ENCODE results near the gene ARHGAP15. TPM values are rescaled to one million over a fixed set of nuclear protein-coding genes. Genes with fewer than 3 reads are reported as not detected.

ARHGAP15 gene
- total RNA-seq, 2 experiments from 2014 or later, result 72.1 to 98.4 TPM

- Histone ChIP-seq H3K4me2 (ENCODE audit: low read length) (peak overlapping the region; percentile 53), H3K4me3 (ENCODE audit: low read depth, low read length, poor library complexity, severe bottlenecking) (no peak overlapping the region), H3K36me3 (ENCODE audit: insufficient read depth, low read length) (no peaks in the 10 kb centered on the region), H3K9me3 (ENCODE audit: low read length) (no peaks in the 10 kb centered on the region), H4K20me1 (ENCODE audit: insufficient read depth, low read length) (no peaks in the 10 kb centered on the region), H3K9me2 (ENCODE audit: insufficient read depth, low read length) (no peaks in the 10 kb centered on the region), H2AFZ (ENCODE audit: low read length) (peak overlapping the region; percentile 74; the same call in 1 of the 2 replicates), H3K27ac (ENCODE audit: low read depth, low read length, poor library complexity, severe bottlenecking) (no peak overlapping the region), H3K4me1 (ENCODE audit: insufficient read depth, low read length, poor library complexity, severe bottlenecking) (peaks cover 7% of the 10 kb centered on the region), H3K79me2 (ENCODE audit: insufficient read depth, low read depth, low read length) (no peaks in the 10 kb centered on the region)
- BruUV-seq (replicated peaks), result no TSS peak
- DNase-seq (ENCODE audit: low spot score), result peak; percentile 90
- intact Hi-C loops (cut with micrococcal nuclease; ENCODE audit: unreplicated experiment), result loop anchor here (1.0 to 5.0 kb wide), 3 partner anchors 51 to 148 kb away; no protein-coding TSS in a partner anchor
- ChIA-PET POLR2A (interaction anchor here (0.7 to 3.3 kb wide), 8 partner anchors 17 to 148 kb away, joined by 3 to 9 read pairs (median 4); no protein-coding TSS in a partner anchor), CTCF (ENCODE audit: unreplicated experiment) (interaction anchor here (0.9 to 1.3 kb wide), 4 partner anchors 17 to 148 kb away, joined by 3 to 7 read pairs (median 3); no protein-coding TSS in a partner anchor)
- TF ChIP-seq CTCF (conservative IDR thresholded peaks at IDR 0.05; ENCODE audit: low read length) (peak; percentile 99), EZH2phosphoT487 (IDR thresholded peaks at IDR 0.05; ENCODE audit: borderline replicate concordance, low read depth, low read length) (no peak)
Measured at GRCh38 chr2:143110758-143111428, 18.3 kb upstream of the ARHGAP15 start.

- no TSS peak for BruUV-seq (replicated peaks)
- TF ChIP-seq CTCF (conservative IDR thresholded peaks at IDR 0.05; ENCODE audit: low read length), result no peak
- no peak for TF ChIP-seq EZH2phosphoT487 (IDR thresholded peaks at IDR 0.05; ENCODE audit: borderline replicate concordance, low read depth, low read length)
- CTCF ChIA-PET (ENCODE audit: unreplicated experiment), result no interaction called here
- no peak overlapping the region for H2AFZ ChIP-seq (ENCODE audit: low read length)
- POLR2A ChIA-PET, result interaction anchor here (0.5 to 1.0 kb wide), 3 partner anchors 13 to 1480 kb away, joined by 3 to 4 read pairs (median 3); partner anchors contain the start of gene ARHGAP15
- no peak overlapping the region for H3K27ac ChIP-seq (ENCODE audit: low read depth, low read length, poor library complexity, severe bottlenecking)
- H3K4me2 ChIP-seq (ENCODE audit: low read length), result no peak overlapping the region
- H3K79me2 ChIP-seq (ENCODE audit: insufficient read depth, low read depth, low read length), result no peaks in the 10 kb centered on the region
- peaks cover 12% of the 10 kb centered on the region; the same call in 1 of the 2 replicates for H3K9me3 ChIP-seq (ENCODE audit: low read length)
- no peaks in the 10 kb centered on the region for H3K36me3 ChIP-seq (ENCODE audit: insufficient read depth, low read length)
- H3K4me1 ChIP-seq (ENCODE audit: insufficient read depth, low read length, poor library complexity, severe bottlenecking), result peaks cover 16% of the 10 kb centered on the region
- H4K20me1 ChIP-seq (ENCODE audit: insufficient read depth, low read length), result no peaks in the 10 kb centered on the region
- no peaks in the 10 kb centered on the region for H3K9me2 ChIP-seq (ENCODE audit: insufficient read depth, low read length)
- DNase-seq (ENCODE audit: low spot score), result no peak
- H3K4me3 ChIP-seq (ENCODE audit: low read depth, low read length, poor library complexity, severe bottlenecking), result no peak overlapping the region
- intact Hi-C loops (cut with micrococcal nuclease; ENCODE audit: unreplicated experiment), result no loop called here
Measured at GRCh38 chr2:143117225-143117624, 12.0 kb upstream of the ARHGAP15 start.

- no peaks in the 10 kb centered on the region for H3K79me2 ChIP-seq (ENCODE audit: insufficient read depth, low read depth, low read length)
- peak overlapping the region; percentile 31 for H3K27ac ChIP-seq (ENCODE audit: low read depth, low read length, poor library complexity, severe bottlenecking)
- TF ChIP-seq EZH2phosphoT487 (IDR thresholded peaks at IDR 0.05; ENCODE audit: borderline replicate concordance, low read depth, low read length) (no peak), CTCF (conservative IDR thresholded peaks at IDR 0.05; ENCODE audit: low read length) (no peak)
- peak overlapping the region; percentile 98 for H2AFZ ChIP-seq (ENCODE audit: low read length)
- H3K4me3 ChIP-seq (ENCODE audit: low read depth, low read length, poor library complexity, severe bottlenecking), result peak overlapping the region; percentile 28
- ChIA-PET POLR2A (interaction anchor here (0.6 to 2.5 kb wide), 11 partner anchors 9 to 1586 kb away, joined by 3 to 11 read pairs (median 5); partner anchors contain the start of gene ARHGAP15), CTCF (ENCODE audit: unreplicated experiment) (no interaction called here)
- no peaks in the 10 kb centered on the region for H4K20me1 ChIP-seq (ENCODE audit: insufficient read depth, low read length)
- H3K4me1 ChIP-seq (ENCODE audit: insufficient read depth, low read length, poor library complexity, severe bottlenecking), result peaks cover 16% of the 10 kb centered on the region
- no TSS peak for BruUV-seq (replicated peaks)
- H3K4me2 ChIP-seq (ENCODE audit: low read length), result peak overlapping the region; percentile 59
- no peaks in the 10 kb centered on the region for H3K9me2 ChIP-seq (ENCODE audit: insufficient read depth, low read length)
- no peaks in the 10 kb centered on the region for H3K36me3 ChIP-seq (ENCODE audit: insufficient read depth, low read length)
- intact Hi-C loops (cut with micrococcal nuclease; ENCODE audit: unreplicated experiment), result loop anchor here (10.0 kb wide), 2 partner anchors 1114 to 1214 kb away; a partner anchor contains a TSS
- peak; percentile 65 for DNase-seq (ENCODE audit: low spot score)
- H3K9me3 ChIP-seq (ENCODE audit: low read length), result peaks cover 12% of the 10 kb centered on the region; the same call in 1 of the 2 replicates
Measured at GRCh38 chr2:143121079-143121478, 8.1 kb upstream of the ARHGAP15 start.

Data from OCI-LY7 (cell line).